Urothelium cell line (cell line): ENCODE measurements around the gene BEAN1.
"Not testable (repeated sequence)": the region's sequence is repeated elsewhere in the genome, so short reads cannot be mapped to it uniquely, and the experiment has no call there.

Source experiments
- DNase-seq: peaks from one replicate; pipeline ENCODE4 v3.0.0; 2011; ENCODE audit warnings: low spot score, mixed read lengths
- FAIRE-seq: peaks from 2 replicates; lab custom pipeline; 2011; peaks lifted over from hg19 to GRCh38; lab: Jason Lieb, UNC

BEAN1 gene

DNA sequence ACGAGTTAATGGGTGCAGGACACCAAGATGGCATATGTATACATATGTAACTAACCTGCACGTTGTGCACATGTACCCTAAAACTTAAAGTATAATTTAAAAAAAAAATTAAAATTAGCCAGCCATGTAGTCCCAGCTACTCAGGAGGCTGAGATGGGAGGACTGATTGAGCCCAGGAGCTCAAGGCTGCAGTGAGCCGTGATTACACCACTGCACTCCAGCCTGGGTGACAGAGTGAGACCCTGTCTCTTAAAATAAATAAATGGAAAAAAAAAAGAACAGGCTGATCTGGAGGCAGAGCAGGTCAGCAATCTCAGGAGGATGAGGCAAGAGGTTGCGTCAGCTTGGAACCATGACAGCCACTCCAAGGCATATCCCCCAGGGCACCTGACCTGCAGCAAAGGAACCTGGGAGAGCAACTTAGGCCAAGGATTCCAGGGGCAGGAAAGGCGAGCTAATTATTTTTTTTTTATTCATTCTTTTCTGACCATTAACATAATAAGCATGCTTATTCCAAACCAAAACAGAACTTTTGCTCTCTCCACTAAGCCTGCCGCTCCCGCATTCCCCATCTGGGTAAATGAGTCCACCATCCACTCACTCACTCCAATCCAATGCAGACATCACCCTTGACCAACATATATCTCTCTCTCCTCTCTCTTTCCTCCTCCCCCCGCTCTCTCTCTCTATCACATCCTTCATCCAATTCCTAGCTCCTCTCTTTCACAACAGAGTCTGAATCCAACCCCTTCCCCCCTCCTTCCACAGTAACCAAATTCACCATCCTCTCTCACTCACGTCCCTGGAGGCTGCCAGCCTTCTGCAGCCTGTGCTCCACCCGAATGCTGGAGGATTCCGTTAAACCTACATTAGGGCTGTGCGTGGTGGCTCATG lies 75.2 kb downstream of the BEAN1 start:
- no peak for FAIRE-seq
- no peak for DNase-seq

GRCh38 chr16:66503030-66503429 lies 75.9 kb downstream of the BEAN1 start:
- DNase-seq (no peak), FAIRE-seq (no peak)

- DNase-seq (no peak), FAIRE-seq (no peak)
Measured at GRCh38 chr16:66503612-66504011, 76.5 kb downstream of the BEAN1 start.

DNA sequence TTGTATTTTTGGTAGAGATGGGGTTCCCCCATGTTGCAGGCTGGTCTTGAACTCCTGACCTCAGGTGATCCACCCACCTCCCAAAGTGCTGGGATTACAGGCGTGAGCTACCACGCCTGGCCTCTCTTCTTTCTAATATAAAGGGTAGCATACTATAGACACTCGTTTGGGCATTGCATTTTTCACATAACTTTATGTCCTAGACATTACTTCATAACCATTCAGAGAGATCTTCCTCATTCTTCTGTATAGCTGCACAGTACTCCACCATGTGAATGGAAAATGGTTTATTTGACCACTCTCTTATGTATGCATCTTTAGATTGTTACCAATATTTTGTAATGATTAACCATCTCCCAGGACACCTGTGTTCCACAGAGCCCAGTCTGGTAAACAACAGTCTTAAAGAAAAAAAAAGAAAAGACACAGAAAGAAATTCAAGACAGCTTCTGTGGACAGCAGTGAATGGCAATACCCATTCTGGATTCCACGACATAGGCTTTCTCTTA lies 80.7 kb downstream of the BEAN1 start:
- FAIRE-seq, result no peak
- DNase-seq, result no peak

DNA sequence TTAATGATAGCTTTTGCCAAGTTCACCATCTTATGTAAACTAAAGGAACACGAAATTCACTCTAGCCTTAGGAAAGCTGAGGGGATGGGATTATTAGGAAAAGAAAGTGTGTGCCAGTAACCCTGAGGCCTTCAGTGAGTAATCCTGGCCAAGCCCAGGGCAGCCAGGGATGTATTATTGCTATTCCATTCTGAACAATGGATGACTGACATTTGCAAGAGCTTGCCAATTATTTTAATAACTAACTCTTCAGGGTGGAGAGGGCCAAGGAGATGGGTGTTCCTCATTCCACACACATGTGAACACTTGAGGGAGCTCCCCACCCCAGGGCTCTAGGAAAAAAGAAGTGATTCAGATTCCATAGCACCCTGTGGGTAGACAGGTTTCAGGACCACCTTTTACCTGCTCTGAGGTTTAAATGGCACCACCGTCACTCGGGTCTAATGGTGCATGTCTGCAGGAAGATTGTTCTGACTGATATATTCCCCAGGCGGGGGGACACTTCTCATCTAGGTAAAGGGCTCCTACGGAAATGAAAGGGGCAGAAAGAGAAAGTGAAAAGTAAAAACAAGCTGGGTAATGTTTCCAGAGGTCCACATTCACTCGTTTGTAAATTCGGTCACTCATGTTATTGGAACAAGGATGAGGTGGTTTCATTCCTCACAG lies 81.3 kb downstream of the BEAN1 start:
- DNase-seq (no peak), FAIRE-seq (no peak)

- FAIRE-seq (no peak), DNase-seq (no peak)
Measured at GRCh38 chr16:66508914-66509496, 81.9 kb downstream of the BEAN1 start.

DNA sequence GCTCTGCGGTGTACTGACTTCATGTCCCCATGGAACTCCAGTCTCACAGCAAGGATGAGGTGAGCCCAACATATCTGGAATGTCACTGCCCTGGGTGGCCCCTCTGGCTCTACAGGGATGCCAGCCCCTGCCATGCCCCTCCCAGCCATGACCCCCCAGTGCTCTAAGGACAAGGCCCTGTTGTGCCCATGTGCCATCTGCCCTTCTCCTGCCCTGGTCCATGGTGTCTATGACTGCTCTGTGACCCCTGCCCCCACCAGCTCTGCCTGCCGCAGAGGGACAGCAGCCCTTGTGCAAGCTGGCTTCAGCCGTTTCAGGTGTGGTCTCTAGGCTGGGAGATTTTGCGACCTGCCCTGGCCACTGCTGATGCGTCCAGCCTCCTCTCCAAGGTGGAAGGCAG lies 82.5 kb downstream of the BEAN1 start:
- FAIRE-seq, result peak; percentile 63
- no peak for DNase-seq

DNA sequence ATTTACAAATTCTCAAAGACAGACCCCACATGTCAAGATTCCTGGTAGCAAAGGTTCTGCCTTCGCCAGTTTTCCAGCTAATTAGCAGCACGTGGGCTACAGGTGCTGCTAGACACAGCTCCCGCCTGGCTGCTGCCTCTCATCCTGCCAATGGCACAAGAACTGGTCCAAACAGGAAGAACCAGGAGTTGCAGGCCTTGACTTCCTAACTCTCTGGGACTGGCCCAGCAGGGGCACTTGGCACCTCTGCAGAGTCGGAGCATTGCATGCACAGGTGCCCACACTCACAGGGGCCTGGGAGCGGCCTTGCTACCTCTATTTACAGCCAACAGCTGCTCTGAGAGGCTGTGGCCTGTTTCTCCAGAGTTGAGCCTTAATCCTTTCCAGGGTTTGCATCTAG lies 83.2 kb downstream of the BEAN1 start:
- DNase-seq, result no peak

GRCh38 chr16:66510711-66511601 lies 83.9 kb downstream of the BEAN1 start:
- no peak for FAIRE-seq
- no peak for DNase-seq

More for the DNA sequence above, 83.2 kb downstream of the BEAN1 start:
- no peak for FAIRE-seq

DNA sequence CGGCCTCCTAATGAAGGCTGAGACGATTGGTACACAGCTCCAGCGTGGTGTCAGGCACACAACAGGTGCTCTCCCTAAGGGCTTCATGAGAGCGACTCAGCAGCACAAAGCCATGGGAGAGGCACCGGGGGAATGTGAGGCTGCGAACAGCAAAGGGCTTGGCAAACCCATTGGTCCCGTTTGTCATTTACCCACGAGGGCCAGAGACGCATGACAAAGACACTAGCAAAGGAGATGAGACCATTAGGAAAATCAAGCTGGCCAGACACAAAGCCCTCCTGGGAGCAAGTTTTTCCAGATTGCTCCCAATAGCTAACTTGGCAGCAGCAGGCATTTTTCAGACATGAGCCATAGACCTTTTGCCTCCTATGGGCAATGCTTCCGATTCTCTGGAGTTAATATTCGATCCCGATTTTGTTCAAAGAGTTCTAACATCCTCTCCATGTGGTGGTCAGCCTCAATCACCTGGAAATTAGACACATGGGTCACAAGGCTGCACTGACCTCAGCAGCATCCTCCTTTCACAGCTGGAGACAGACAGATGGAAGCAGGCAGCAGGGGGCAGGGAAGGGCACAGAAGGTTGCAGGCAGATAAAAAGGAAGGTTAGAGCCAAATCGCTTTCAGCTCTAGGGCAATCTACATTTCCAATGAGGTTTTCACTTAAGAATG lies 84.6 kb downstream of the BEAN1 start:
- FAIRE-seq (peak; percentile 17), DNase-seq (peak; percentile 58)

DNA sequence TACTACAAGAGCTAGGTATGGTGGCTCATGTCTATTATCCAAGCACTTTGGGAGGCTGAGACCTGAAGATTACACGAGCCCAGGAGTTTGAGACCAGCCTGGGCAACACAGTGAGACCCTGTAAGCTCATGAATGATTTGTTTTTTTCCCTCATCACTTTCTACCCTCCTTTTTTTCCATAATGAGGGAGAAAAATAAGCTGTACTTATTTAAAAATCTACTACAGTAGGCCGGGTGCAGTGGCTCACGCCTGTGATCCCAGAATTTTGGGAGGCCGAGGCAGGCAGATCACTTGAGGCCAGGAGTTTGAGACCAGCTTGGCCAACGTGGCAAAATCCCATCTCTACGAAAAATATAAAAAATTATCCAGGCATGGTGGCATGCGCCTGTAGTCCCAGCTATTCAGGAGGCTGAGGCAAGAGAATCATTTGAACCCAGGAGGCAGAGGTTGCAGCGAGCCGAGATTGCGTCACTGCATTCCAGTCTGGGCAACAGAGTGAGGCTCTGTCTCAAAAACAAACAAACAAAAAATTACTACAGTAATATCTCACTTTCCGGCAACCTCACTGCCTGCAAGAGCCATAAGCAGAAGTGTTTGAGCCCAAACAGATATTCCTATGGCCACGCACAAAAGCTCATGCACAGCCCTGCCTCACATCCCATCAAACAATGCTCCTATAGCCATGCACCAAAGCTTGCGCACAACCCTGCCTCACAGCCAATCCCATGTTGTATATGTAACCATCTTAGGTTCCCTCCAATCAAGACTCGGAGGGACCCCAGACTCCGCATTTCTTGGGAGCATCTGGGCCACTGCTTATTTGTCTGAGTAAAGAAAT lies 85.4 kb downstream of the BEAN1 start:
- no peak for FAIRE-seq
- no peak for DNase-seq

DNA sequence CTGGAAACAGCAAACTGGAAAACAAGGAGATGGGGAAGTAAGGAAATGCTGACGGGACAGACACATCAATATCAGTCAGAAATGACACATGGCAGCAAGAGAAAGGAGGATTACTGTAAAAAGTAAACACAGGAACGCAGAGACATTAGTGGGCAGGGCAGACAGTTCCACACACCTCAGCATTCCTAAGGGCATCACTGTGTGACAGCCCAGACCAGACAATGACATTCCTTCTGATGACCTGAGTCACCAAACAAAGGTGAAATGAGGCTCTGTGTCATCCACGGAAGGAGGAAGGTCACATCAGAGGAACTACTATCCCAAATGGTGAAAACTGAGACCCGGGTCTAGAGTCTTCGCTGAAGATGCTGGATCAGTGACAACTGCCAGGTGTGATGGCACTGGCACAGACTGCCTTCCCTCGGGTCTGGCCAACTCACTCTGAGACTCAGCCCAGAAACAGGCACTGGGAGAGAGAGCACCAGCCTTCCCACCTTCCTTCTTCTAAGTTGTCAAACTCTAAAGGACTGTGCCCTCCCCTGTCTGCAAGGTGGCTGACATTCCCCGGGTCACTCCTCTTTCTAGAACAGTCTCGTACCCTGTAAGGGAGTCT lies 86.1 kb downstream of the BEAN1 start:
- peak; percentile 32 for FAIRE-seq
- peak; percentile 44 for DNase-seq

DNA sequence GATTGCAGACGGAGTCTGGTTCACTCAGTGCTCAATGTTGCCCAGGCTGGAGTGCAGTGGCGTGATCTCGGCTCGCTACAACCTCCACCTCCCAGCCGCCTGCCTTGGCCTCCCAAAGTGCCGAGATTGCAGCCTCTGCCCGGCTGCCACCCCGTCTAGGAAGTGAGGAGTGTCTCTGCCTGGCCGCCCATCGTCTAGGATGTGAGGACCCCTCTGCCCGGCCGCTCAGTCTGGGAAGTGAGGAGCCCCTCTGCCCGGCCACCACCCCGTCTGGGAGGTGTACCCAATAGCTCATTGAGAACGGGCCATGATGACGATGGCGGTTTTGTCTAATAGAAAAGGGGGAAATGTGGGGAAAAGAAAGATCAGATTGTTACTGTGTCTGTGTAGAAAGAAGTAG lies 87.3 kb downstream of the BEAN1 start:
- FAIRE-seq, DNase-seq: not testable (repeated sequence)

GRCh38 chr16:66514980-66515595 lies 88.0 kb downstream of the BEAN1 start:
- not testable (repeated sequence) for FAIRE-seq, DNase-seq

GRCh38 chr16:66515596-66516508 lies 88.8 kb downstream of the BEAN1 start:
- FAIRE-seq, result no peak
- peak; percentile 41 for DNase-seq

DNA sequence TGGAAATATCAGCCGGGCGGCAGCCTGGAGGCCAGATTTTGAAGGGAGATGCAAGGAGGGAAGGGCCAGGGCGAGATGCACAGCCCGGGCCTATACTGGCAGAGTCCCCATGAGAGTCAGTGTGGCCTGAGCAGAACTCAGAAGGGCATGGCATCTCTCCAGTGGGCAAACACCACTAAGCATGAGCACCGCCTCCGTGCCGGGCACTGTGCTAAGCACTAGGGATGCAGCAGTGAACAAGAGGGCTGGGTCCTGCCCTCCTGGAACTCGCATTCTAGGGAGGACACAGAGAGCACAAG lies 89.4 kb downstream of the BEAN1 start:
- DNase-seq (no peak), FAIRE-seq (no peak)

DNA sequence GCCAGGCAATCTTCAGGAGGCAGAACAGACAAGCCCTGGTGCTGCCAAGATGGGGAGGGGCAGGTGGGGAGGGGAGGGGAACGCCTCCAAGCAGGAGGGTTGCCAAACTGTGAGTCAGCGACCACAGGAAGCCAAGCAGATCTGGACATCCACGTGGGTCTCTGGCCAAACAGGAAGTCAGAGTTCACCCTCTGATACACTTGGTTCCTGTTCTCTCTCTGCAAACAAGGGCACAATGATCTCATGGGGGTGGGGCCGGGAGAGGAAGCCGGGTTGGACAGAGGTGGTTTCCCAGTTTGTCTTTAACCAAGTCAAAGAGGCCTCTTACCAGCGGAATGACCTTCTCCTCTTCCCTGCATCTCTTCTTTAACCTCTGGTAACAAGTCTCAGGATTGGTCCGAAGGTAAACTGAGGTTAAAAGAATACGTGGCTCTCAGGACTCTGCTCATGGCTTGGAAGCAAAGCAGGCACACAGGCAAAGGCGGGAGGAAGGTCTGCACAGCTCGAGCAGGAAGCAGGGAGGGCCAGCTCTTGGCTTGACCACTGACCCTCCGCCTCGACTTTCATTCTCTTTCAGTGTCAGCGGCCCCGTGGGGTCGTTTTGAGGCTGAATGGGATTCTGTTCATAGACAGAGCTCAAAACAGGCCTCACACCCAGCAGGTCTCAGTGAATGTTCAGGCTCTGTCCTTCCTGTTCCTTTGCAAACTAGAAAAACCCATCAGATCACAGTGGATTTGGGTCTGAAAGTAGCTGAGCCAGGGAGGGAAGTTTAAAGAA lies 89.9 kb downstream of the BEAN1 start:
- FAIRE-seq (peak; percentile 53), DNase-seq (peak; percentile 95)
